Eye (tissue), 1 donor: Measurements from ENCODE around the gene PLIN1.

Source experiments
- DNase-seq: peaks from one replicate; pipeline ENCODE4 v3.0.0-alpha.2; 2015

Gene PLIN1

DNA sequence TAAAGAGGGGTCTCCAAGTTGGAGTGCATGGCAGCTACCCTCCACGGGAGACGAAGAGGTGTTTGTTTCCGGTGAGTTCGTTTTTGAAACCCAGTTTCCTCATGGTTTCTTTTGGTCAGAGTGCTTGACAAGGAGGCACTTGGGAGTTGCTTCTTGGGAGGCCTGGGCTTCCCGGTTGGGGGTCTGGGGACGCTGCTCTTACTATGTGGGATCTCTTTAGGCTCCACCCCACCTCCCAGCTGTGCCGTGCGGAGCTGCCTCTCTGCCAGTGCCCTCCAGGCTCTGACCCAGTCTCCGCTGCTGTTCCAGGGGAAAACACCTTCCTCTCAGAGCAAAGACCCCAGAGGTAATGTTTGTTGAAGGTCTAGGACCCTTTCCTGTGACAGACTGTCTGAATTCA lies 53.5 kb downstream of the PLIN1 start:
- DNase-seq, result no peak

- no peak for DNase-seq
Measured at GRCh38 chr15:89623165-89623564, 56.0 kb downstream of the PLIN1 start.

- DNase-seq, result no peak
Measured at GRCh38 chr15:89621547-89621946, 57.6 kb downstream of the PLIN1 start.

GRCh38 chr15:89616228-89616627 lies 62.9 kb downstream of the PLIN1 start:
- DNase-seq, result no peak

DNA sequence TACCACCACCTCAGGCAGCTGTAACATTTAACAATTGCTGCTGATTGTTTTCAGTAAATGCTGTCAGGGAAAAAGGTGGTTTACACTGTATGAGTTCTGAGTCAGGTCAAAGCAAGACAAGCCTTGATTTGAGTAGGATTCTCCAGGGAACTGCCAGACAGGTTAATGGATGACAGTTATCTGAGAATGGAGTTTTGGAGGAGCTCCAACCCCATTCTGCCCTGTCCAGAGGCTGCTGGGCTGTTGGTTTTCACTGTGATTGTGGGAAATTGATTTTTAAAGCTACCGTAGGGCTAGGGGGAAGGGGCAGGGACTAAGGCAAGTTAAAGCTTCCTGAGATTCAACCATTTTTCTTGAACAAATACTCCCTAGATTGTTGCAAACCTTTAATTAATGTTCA lies 64.0 kb downstream of the PLIN1 start:
- DNase-seq, result no peak
